A673 (cell line): ENCODE measurements around the gene INPP5A. TPM values are rescaled to one million over a fixed set of nuclear protein-coding genes. Genes with fewer than 3 reads are reported as not detected.

ENCODE experiments used
- BruUV-seq: library from RNA; stranded (reverse); fragments of 400-500 nt; replicated peaks from 2 replicates; lab custom pipeline; 2021; lab: Mats Ljungman, UMichigan
- CTCF ChIA-PET: fragments of 300-600 bp; sonication (Branson Sonifier 250); formaldehyde crosslinking; loops from one replicate; lab custom pipeline; 2022; ENCODE audit warnings: antibody characterized with exemption; lab: Charles Lee
- POLR2A ChIA-PET: fragments of 300-600 bp; sonication (Branson Sonifier 250); formaldehyde crosslinking; loops from one replicate; lab custom pipeline; 2022; ENCODE audit warnings: antibody characterized with exemption; ENCODE audit not compliant: low non-redundant PET; lab: Charles Lee
- DNase-seq: peaks from one replicate; pipeline ENCODE4 v3.0.0-alpha.2; 2015; ENCODE audit warnings: low spot score
- H3K27ac ChIP-seq: fragments of 200-600 bp; sonication (generic); 2 replicates; pipeline ENCODE4 v1.5.1; 2016; ENCODE audit warnings: mixed run types, low read depth, mild to moderate bottlenecking, mixed read lengths, antibody characterized with exemption, low read length; ENCODE audit not compliant: poor library complexity, severe bottlenecking
- H3K27me3 ChIP-seq: fragments of 200-600 bp; sonication (generic); replicated peaks from 2 replicates; pipeline ENCODE4 v1.6.1; 2017; ENCODE audit warnings: mixed run types, low read depth, mild to moderate bottlenecking, mixed read lengths, antibody characterized with exemption, low read length; ENCODE audit not compliant: insufficient read depth, poor library complexity
- H3K36me3 ChIP-seq: fragments of 200-600 bp; sonication (generic); 2 replicates; pipeline ENCODE4 v1.6.1; 2016; ENCODE audit warnings: mixed run types, mild to moderate bottlenecking, mixed read lengths, antibody characterized with exemption, low read length; ENCODE audit not compliant: insufficient read depth, poor library complexity, severe bottlenecking
- H3K4me1 ChIP-seq: fragments of 200-600 bp; sonication (generic); 2 replicates; pipeline ENCODE4 v1.6.1; 2017; ENCODE audit warnings: mixed run types, mild to moderate bottlenecking, mixed read lengths, antibody characterized with exemption, low read length; ENCODE audit not compliant: insufficient read depth, poor library complexity, severe bottlenecking
- H3K4me3 ChIP-seq: fragments of 200-600 bp; sonication (generic); 2 replicates; pipeline ENCODE4 v1.5.1; 2016; ENCODE audit warnings: low read depth, mixed run types, mild to moderate bottlenecking, mixed read lengths, low read length; ENCODE audit not compliant: poor library complexity, severe bottlenecking
- H3K9me3 ChIP-seq: fragments of 200-600 bp; sonication (generic); 2 replicates; pipeline ENCODE4 v1.6.1; 2016; ENCODE audit warnings: mixed run types, low read depth, mild to moderate bottlenecking, mixed read lengths, antibody characterized with exemption, low read length; ENCODE audit not compliant: poor library complexity, severe bottlenecking
- CTCF ChIP-seq: fragments of 300-800, 200-600 bp; sonication (generic); conservative IDR thresholded peaks from 2 replicates; pipeline ENCODE4 v1.5.1; 2017; ENCODE audit warnings: low read depth, mild to moderate bottlenecking, antibody characterized with exemption, low read length, moderate library complexity, mixed read lengths
- EZH2 ChIP-seq: fragments of 200-600 bp; sonication (generic); IDR thresholded peaks from 2 replicates; pipeline ENCODE4 v1.6.1; 2017; ENCODE audit warnings: borderline replicate concordance, low read depth, mild to moderate bottlenecking, mixed read lengths, antibody characterized with exemption, low read length; ENCODE audit not compliant: poor library complexity, severe bottlenecking
- intact Hi-C: fragments of 100-400 bp; cut with micrococcal nuclease; formaldehyde crosslinking; loops from one replicate; pipeline ENCODE4 v1.10.0; 2022; ENCODE audit not compliant: unreplicated experiment
- total RNA-seq: library from RNA; stranded (reverse); gene quantifications from 2 replicates; pipeline ENCODE4 v1.2.3, GENCODE V29; 2021

Gene INPP5A
- total RNA-seq, 1 experiment from 2014 or later = 21.8 TPM

- Histone ChIP-seq H3K4me3 (no peak overlapping the region), H3K4me1 (no peaks in the 10 kb centered on the region), H3K27me3 (peaks cover 26% of the 10 kb centered on the region), H3K9me3 (no peaks in the 10 kb centered on the region), H3K36me3 (no peaks in the 10 kb centered on the region), H3K27ac (no peak overlapping the region)
- TF ChIP-seq CTCF (no peak), EZH2 (no peak)
- ChIA-PET CTCF (no interaction called here), POLR2A (no interaction called here)
- DNase-seq = no peak
- no TSS peak for BruUV-seq
- intact Hi-C loops = no loop called here
Measured at GRCh38 chr10:132780356-132780755, 242.8 kb downstream of the INPP5A start.

DNA sequence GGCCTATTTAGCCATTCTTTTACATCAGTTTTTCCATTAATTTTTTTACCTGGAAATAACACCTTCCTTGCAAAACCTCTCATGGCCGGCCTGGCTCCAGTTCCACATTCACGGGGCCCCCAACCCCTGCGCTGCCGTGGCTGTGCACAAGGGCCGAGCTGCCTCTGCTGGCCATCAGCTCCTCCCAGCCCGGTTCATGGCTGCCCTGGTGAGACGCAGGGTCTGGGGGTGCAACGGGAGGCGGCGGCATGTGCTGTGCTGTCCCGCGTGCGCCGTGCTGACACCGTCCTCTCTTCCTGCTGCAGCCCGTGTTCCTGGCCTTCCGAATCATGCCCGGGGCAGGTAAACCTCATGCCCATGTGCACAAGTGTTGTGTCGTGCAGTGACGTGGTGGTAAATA is 244.0 kb downstream of the INPP5A start:
- ChIA-PET CTCF (no interaction called here), POLR2A (interaction anchor here (0.7 kb wide), 1 partner anchor 253 kb away, joined by 3 read pairs; no protein-coding TSS in a partner anchor)
- Histone ChIP-seq H3K9me3 (no peaks in the 10 kb centered on the region), H3K27me3 (peaks cover 35% of the 10 kb centered on the region), H3K36me3 (no peaks in the 10 kb centered on the region), H3K4me1 (no peaks in the 10 kb centered on the region), H3K4me3 (no peak overlapping the region), H3K27ac (no peak overlapping the region)
- intact Hi-C loops = no loop called here
- no peak for DNase-seq
- no TSS peak for BruUV-seq
- TF ChIP-seq EZH2 (no peak), CTCF (no peak)

DNA sequence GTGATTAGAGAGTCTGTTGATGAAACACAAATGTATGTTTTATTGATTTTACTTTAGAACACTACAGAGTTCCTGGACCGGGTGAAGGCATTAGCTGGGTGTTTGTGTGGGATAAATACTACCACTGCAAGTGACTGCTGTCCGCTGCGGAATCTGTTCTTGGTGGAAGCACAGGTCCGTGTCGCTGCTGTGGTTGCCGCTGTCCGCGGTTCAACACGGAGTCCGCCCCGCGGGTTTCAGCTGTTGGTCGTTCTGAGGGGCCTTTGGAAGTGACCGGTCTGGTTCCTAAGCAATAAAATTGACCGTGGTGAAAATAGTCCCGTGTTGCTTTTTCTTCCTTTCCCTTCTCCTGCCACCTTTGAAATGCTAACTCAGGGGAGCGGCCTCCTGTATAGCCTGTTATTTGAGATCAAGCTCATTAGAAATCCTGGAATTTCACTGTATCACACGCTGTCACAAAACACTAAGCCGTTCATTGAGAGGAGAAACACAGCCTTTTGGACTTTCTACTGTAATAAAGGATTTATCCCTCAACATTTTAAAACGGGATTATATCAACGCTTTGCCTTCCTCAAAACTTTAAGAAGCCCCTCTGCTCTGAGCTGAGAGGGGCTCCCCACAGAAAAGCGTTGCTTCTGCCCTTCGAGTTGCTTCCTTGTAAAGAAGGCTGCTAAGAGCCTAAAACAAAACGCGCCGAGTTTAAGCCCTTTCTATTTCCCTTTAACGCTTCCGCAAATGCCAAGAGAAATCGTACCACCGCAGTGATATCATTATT is 245.8 kb downstream of the INPP5A start:
- intact Hi-C loops = no loop called here
- DNase-seq = no peak
- TF ChIP-seq EZH2 (peak; percentile 10), CTCF (no peak)
- Histone ChIP-seq H3K27me3 (peaks cover 52% of the 10 kb centered on the region), H3K9me3 (no peaks in the 10 kb centered on the region), H3K36me3 (no peaks in the 10 kb centered on the region), H3K4me1 (no peaks in the 10 kb centered on the region), H3K27ac (no peak overlapping the region), H3K4me3 (no peak overlapping the region)
- ChIA-PET CTCF (no interaction called here), POLR2A (no interaction called here)
- BruUV-seq = no TSS peak
